Neural progenitor cell (in vitro differentiated cells): ENCODE measurements around the gene UNC5A. TPM values are rescaled to one million over a fixed set of nuclear protein-coding genes. Genes with fewer than 3 reads are reported as not detected.
A peak's percentile ranks its signal among the peaks of the same experiment; 100 is the strongest.

Experiments
- DNase-seq: peaks from one replicate; pipeline ENCODE4 v3.0.0-alpha.2; 2016; ENCODE audit warnings: low spot score
- H2AFZ ChIP-seq: fragments of 200-600 bp; sonication (generic); replicated peaks from 2 replicates; pipeline ENCODE4 v1.6.1; 2016; ENCODE audit warnings: antibody characterized with exemption
- H3F3A ChIP-seq: fragments of 200-600 bp; sonication (generic); 2 replicates; pipeline ENCODE4 v1.6.1; 2016; ENCODE audit warnings: antibody characterized with exemption, low read depth
- H3K27ac ChIP-seq: fragments of 200-600 bp; sonication (generic); 2 replicates; pipeline ENCODE4 v1.5.1; 2016; ENCODE audit warnings: mild to moderate bottlenecking
- H3K27me3 ChIP-seq: fragments of 200-600 bp; sonication (generic); 2 replicates; pipeline ENCODE4 v1.6.1; 2016; ENCODE audit warnings: mild to moderate bottlenecking, moderate library complexity
- H3K36me3 ChIP-seq: fragments of 200-600 bp; sonication (generic); 2 replicates; pipeline ENCODE4 v1.5.1; 2016
- H3K4me1 ChIP-seq: fragments of 200-600 bp; sonication (generic); 2 replicates; pipeline ENCODE4 v1.6.1; 2016; ENCODE audit warnings: mixed run types
- H3K4me2 ChIP-seq: fragments of 200-600 bp; sonication (generic); 2 replicates; pipeline ENCODE4 v1.6.1; 2016
- H3K4me3 ChIP-seq: fragments of 200-600 bp; sonication (generic); 2 replicates; pipeline ENCODE4 v1.5.1; 2016
- H3K79me2 ChIP-seq: fragments of 200-600 bp; sonication (generic); 2 replicates; pipeline ENCODE4 v1.6.1; 2016; ENCODE audit warnings: low read depth
- H3K9ac ChIP-seq: fragments of 200-600 bp; sonication (generic); 2 replicates; pipeline ENCODE4 v1.6.1; 2016
- H3K9me3 ChIP-seq: fragments of 200-600 bp; sonication (generic); 2 replicates; pipeline ENCODE4 v1.5.1; 2016; ENCODE audit warnings: low read depth
- H4K20me1 ChIP-seq: fragments of 200-600 bp; sonication (generic); 2 replicates; pipeline ENCODE4 v1.6.1; 2016; ENCODE audit warnings: low read depth
- H3K27ac Mint-ChIP-seq: 3 replicates; pipeline ENCODE4 v1.8.0; 2021; ENCODE audit warnings: mixed read lengths
- H3K27me3 Mint-ChIP-seq: 2 replicates; pipeline ENCODE4 v1.8.0; 2022; ENCODE audit warnings: low read depth, mild to moderate bottlenecking, inconsistent platforms, moderate library complexity, mixed read lengths; ENCODE audit not compliant: insufficient read depth
- H3K36me3 Mint-ChIP-seq: 3 replicates; pipeline ENCODE4 v1.8.0; 2021; ENCODE audit warnings: mixed read lengths
- H3K4me1 Mint-ChIP-seq: 3 replicates; pipeline ENCODE4 v1.8.0; 2021; ENCODE audit warnings: mixed read lengths
- H3K4me3 Mint-ChIP-seq: 3 replicates; pipeline ENCODE4 v1.8.0; 2021; ENCODE audit warnings: mild to moderate bottlenecking, moderate library complexity, mixed read lengths
- H3K9me3 Mint-ChIP-seq: 3 replicates; pipeline ENCODE4 v1.8.0; 2020; ENCODE audit warnings: mixed read lengths
- CTCF ChIP-seq: fragments of 200-600 bp; sonication (generic); IDR thresholded peaks from 2 replicates; pipeline ENCODE4 v1.5.1; 2017; ENCODE audit warnings: antibody characterized with exemption, mild to moderate bottlenecking
- EZH2 ChIP-seq: fragments of 200-600 bp; sonication (generic); IDR thresholded peaks from 2 replicates; pipeline ENCODE4 v1.6.1; 2017; ENCODE audit warnings: antibody characterized with exemption, mild to moderate bottlenecking, moderate library complexity
- EZH2phosphoT487 ChIP-seq: fragments of 200-600 bp; sonication (generic); IDR thresholded peaks from 2 replicates; pipeline ENCODE4 v1.6.1; 2017; ENCODE audit warnings: antibody characterized with exemption
- total RNA-seq: library from RNA; depleted of rRNA; stranded (reverse); fragments of >200 nt; gene quantifications from 2 replicates; pipeline ENCODE4 v1.2.3, GENCODE V29; 2015; ENCODE audit warnings: low replicate concordance

UNC5A gene
- total RNA-seq, 1 donor from 2014 or later, result 1.2 TPM

GRCh38 chr5:176812269-176813259, 2.2 kb downstream of the UNC5A start:
- Mint-ChIP-seq H3K9me3 (peaks cover 3% of the 10 kb centered on the region), H3K27ac (no peak overlapping the region), H3K27me3 (peaks cover 60% of the 10 kb centered on the region), H3K4me1 (peaks cover 38% of the 10 kb centered on the region), H3K4me3 (peak overlapping the region; percentile 70), H3K36me3 (no peaks in the 10 kb centered on the region)
- H3K79me2 ChIP-seq, result no peaks in the 10 kb centered on the region
- TF ChIP-seq EZH2 (no peak), EZH2phosphoT487 (no peak), CTCF (peak; percentile 78)
- H3K9me3 ChIP-seq, result no peaks in the 10 kb centered on the region
- H3K4me1 ChIP-seq, result peaks cover 46% of the 10 kb centered on the region
- no peak overlapping the region for H3K4me3 ChIP-seq
- H3K4me2 ChIP-seq, result peak overlapping the region; percentile 52
- H3K36me3 ChIP-seq, result no peaks in the 10 kb centered on the region
- peaks cover 27% of the 10 kb centered on the region for H4K20me1 ChIP-seq
- H3F3A ChIP-seq, result peaks cover 32% of the 10 kb centered on the region
- DNase-seq, result peak; percentile 89
- no peak overlapping the region for H3K27ac ChIP-seq
- H2AFZ ChIP-seq, result peak overlapping the region; percentile 57
- no peak overlapping the region for H3K9ac ChIP-seq
- H3K27me3 ChIP-seq, result peaks cover 52% of the 10 kb centered on the region

GRCh38 chr5:176813587-176814312, 3.4 kb downstream of the UNC5A start:
- TF ChIP-seq CTCF (no peak), EZH2phosphoT487 (no peak), EZH2 (no peak)
- peaks cover 43% of the 10 kb centered on the region for H3K4me1 Mint-ChIP-seq
- Histone ChIP-seq H3F3A (peaks cover 42% of the 10 kb centered on the region), H3K4me2 (no peak overlapping the region), H3K9me3 (no peaks in the 10 kb centered on the region), H3K4me1 (peaks cover 52% of the 10 kb centered on the region), H3K27me3 (peaks cover 41% of the 10 kb centered on the region), H3K79me2 (no peaks in the 10 kb centered on the region), H3K36me3 (no peaks in the 10 kb centered on the region), H3K9ac (no peak overlapping the region), H4K20me1 (peaks cover 27% of the 10 kb centered on the region), H2AFZ (no peak overlapping the region), H3K27ac (no peak overlapping the region), H3K4me3 (no peak overlapping the region)
- H3K36me3 Mint-ChIP-seq, result no peaks in the 10 kb centered on the region
- H3K4me3 Mint-ChIP-seq, result peak overlapping the region; percentile 6
- H3K27ac Mint-ChIP-seq, result no peak overlapping the region
- H3K27me3 Mint-ChIP-seq, result peaks cover 56% of the 10 kb centered on the region
- peaks cover 2% of the 10 kb centered on the region for H3K9me3 Mint-ChIP-seq
- no peak for DNase-seq

GRCh38 chr5:176814313-176814685, 3.9 kb downstream of the UNC5A start:
- Histone ChIP-seq H3K36me3 (no peaks in the 10 kb centered on the region), H3K4me2 (no peak overlapping the region), H3K4me1 (peaks cover 50% of the 10 kb centered on the region), H3F3A (peaks cover 40% of the 10 kb centered on the region), H2AFZ (no peak overlapping the region), H3K27me3 (peaks cover 35% of the 10 kb centered on the region), H3K9ac (no peak overlapping the region), H3K9me3 (no peaks in the 10 kb centered on the region), H3K27ac (no peak overlapping the region), H4K20me1 (peaks cover 23% of the 10 kb centered on the region), H3K79me2 (no peaks in the 10 kb centered on the region), H3K4me3 (no peak overlapping the region)
- TF ChIP-seq EZH2phosphoT487 (no peak), CTCF (no peak), EZH2 (no peak)
- H3K4me1 Mint-ChIP-seq, result peaks cover 40% of the 10 kb centered on the region
- no peak for DNase-seq
- H3K27ac Mint-ChIP-seq, result no peak overlapping the region
- H3K36me3 Mint-ChIP-seq, result no peaks in the 10 kb centered on the region
- H3K27me3 Mint-ChIP-seq, result peaks cover 55% of the 10 kb centered on the region
- H3K4me3 Mint-ChIP-seq, result peak overlapping the region; percentile 21
- peaks cover 2% of the 10 kb centered on the region for H3K9me3 Mint-ChIP-seq
